Fibroblast of skin of left quadriceps (primary cell): ENCODE data around the gene SEPTIN1.
"Not testable (repeated sequence)": the region's sequence is repeated elsewhere in the genome, so short reads cannot be mapped to it uniquely, and the experiment has no call there.

Experiments used
- DNase-seq, 2 experiments: peaks; one replicate each; pipeline ENCODE4 v3.0.0-alpha.2; 2013; ENCODE audit warnings: low read depth in 2 of 2

The SEPTIN1 gene

DNA sequence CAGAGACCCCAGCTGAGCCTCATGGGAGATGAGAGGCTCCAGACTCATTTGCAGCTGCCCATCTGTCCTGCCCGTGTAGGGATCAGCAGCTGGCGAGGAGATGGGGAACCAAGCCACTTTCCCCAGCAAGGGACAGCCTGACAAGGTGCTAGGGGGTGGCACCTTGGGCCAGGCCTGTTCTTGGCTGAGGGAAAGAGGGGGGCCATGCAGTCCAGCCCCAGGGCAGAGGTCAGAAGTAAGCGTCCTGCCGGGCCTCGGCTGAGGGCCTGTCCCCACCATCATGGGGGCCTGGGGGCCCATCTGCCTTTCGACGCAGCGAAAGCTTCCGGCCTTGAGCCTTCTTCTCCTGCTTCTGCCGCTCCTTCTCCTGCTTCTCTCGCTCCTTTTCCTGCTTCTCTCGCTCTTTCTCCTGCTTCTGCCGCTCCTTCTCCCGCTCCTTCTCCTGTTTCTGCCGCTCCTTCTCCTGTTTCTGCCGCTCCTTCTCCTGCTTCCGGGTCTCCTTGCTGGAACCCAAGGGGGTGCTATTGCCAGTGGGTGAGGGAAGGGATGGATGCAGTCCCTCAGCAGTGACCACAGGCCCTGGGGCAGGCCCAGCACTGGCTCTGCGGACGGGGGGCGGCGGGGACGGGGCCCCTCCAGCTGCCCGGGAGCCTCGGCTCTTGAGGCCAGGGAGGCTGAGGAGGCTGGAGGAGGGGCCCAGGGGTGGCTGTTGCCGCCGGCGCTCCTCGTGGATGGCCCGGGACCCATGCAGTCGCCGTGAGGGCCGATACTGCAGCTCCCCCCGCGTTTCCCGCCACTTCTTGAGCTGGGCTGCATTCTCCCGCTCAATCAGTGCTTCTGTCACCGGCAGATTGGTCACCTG, 24.4 kb downstream of the SEPTIN1 start:
- DNase-seq = no peak

DNA sequence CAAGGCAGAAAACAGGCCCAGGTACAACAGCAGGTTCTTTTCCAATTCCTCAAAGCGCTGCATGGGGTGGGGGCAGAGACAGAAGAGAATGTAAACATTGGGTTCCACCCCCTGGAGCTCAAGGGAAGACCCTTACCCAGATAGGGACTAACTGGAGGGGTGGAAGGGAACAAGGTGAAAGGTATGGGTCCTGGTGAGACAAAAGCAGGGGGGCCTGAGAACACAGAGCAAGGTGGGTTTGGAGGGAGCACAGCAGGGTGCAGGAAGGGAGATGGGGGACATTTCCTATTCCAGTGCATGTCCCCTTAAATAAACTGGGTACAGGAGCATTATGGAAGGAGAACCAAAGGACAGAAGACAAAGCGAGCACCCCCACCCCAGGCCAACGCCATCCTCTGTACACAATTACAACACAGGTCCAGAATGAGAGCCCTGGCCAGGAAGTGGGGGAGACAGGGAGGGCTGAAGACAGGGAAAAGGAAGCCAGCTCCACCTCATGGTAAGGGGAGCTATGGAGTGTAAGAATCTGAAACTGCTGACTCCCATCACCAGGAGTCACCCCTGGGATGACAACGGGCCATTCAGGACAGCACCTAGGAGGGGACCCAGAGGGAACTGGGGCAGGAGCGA, 25.2 kb downstream of the SEPTIN1 start:
- no peak for DNase-seq

DNA sequence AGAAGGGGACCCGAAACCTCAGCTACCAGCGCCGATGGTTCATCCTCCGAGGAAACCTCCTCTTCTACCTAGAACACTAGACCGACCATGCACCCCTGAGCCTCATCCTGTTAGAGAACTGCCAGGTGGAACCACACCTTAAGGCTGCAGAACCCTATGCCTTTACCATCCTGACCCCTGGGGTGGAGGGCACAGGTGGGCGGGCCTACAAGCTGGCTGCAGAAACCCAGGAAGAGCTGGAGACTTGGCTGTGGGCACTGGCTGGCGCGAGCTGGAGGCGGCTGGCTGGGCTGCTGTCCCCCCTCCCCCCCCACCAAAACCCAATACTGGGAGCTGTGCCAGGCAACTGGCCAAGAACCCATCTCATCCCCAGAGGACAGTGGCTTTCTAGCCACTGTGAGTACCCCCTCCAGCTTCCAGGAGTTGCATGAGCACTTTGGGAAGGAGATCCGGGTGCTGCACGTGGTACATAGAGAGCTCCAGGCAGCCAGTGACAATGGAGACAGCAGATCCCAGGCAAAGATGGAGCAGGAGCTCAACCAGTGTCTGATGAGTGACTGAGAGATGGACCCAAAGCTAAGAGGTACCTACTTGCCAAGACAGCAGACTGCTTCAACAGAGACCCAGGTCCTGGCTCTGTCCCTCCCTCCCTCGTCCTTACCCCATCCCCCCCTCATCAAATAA, 25.8 kb downstream of the SEPTIN1 start:
- DNase-seq = no peak

DNA sequence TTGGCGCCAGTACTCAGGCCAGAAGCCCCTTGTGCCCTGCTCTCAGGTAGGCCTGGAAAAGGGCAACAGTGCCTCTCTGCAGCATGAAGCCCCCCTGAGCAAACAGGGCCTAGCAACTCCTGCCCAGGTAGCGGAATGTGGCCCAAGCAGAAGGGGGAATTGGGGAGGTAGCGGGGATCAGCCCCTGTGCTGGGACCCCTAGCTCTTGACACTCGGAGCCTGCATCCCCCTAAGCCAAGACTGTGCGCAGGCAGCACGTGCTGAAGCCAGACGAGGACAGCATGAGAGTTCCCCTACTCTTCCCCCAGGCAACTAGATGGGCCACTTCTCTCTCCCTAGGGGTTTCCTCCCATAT, 26.4 kb downstream of the SEPTIN1 start:
- DNase-seq = no peak

DNA sequence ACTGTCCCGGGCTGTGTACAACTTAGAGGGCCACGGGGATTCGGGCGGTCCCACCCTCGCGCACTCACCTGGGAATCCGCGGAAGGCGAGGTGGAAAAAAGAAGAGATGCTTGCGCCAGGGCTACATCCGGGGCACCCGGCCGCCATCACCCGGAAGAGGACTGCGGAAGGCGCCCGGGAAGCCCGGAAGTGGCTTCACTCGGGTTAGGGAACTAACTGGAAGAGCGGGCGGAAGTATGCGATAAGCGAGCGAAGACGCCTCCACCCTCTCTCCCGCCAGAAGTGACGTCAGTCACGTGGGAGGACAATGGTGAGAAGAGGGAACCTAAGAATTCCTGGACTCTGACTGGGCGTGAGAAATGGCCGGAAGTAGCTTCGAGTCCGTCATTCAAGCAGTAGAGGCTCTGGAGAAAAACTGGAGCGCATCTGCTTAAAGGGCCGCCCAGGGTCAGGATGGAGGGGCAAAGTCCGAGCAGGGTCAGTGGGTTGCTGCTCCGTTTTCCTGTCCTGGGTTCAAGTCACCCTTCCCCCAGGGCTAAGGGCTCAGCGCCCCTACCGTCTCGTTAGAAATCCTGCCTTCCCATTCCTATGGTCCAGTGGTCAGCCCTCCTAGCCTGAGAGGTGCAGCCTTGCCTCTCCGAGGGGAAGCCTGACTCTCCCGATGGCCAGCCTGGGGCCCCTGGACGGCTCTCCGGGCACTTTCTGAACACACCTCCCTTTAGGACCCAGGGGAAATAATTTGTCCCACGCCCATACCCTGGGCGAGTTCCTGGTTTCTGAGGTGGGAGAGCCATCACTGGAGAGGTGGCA, 27.0 kb downstream of the SEPTIN1 start, which contains the start of gene CD2BP2:
Gene CD2BP2, minus strand, starts transcription at position 165 of the 810 bp plus-strand sequence. CDS start 627 bp downstream, outside the sequence.
- DNase-seq = peak; percentile 99

DNA sequence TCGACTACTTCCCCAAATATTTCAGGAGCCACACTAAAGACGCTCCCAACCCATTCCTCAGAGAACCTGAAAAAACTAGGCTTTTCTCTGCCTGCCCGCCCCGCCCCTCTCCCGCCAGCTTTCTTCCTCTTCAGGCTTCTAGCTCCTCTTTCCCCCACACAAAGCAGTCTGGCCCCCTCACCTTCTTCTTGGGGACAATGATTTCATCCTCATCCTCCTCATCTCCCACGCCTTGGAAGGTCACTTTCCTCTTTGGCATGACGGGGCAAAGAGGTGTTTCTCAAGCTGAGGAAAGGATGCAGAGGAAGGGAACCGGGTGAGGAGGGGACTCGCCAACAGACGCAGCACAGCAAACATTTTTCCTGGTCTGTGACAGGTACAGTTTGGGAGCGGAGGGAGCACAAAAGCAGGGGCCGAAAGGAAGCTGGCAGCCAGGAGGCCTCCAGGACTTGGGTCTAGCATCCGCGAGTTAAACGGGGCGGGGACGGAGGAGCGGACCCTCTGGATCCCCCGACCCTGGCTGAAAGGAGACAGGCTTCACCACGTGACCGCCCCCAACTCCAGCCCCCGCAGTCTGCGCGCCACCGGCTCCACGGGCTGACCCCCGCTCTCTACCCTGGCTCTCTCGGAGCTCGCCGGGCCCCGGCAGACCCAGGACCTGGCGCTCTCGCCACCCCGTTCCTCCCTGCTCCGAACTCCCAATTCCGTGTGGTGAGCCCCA, 27.8 kb downstream of the SEPTIN1 start:
- no peak for DNase-seq

DNA sequence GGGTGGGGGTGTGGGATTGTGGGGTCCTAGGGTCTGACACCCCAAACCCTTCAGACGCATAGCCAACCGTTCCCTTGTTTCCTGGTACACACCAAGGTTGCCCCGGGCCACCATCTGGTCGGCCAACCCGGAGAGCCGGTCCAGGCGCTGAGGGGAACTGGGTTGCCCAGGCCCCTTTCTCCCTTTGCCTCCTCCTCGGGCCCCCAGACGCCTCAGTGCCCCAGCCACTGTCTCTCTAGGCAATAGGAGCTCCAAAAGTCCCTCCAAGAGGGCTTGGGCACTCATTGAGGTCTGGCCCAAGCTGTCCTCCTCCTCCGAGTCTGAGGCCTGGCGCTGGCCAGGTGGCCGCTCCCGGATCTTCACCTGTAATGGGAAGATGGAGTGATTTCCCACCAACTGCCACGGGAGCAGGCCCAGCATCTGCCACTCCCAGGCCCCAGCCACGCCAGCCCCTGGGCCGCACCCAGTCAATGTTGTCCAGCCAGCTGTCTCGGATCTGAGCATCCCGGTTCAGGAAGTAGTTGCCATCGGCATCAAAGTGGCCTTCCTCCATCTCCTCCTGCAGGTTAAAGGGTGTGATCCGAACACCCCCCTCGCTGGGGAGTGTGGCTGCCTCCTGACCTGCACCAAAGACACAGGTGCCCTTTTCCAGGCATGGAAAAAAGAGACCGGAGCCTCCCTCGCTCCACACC, 28.8 kb downstream of the SEPTIN1 start:
- no peak for DNase-seq

DNA sequence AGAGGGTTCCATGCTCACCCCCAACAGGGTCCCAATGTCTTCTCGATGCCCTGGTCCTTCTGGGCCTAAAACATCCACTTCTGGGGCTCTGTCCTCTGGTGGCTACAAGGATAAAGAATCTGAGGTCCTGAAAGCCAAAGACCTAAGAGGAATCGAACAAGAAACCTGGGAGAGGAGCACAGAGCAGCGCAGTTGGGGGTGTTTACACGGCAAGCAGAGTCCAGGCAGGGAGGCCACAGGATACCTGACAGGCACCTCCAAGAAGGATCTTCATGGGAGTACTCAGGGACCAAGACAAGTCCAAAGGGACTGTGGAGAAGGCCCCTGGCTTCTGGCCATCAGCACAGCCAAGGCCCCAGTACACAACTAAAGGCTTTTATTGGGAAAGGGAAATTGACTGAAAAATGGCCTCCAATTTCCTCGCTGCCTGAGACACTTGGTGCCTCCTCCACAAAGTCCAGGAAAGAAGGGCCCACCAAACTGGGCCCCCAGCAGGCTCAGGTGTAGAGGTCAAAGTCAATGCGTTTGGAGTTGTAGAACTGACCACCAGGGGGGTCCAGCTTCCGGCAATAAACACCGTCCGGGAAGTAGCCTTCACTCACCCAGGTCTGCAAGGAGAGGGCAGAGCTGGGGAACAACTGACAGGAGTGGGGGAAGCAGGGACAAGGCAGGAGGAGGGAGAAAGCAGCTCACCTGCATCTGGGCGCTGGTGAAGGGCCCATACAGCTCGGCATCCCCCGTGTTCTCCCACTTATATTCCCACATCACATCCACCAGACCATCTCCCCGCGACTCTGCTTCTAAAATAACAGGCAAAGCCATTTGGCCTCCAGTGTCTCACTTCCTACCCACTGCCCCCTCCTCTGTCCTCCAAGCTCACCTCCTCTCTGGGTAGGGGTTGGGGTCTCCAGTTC, 29.6 kb downstream of the SEPTIN1 start:
- DNase-seq = no peak

DNA sequence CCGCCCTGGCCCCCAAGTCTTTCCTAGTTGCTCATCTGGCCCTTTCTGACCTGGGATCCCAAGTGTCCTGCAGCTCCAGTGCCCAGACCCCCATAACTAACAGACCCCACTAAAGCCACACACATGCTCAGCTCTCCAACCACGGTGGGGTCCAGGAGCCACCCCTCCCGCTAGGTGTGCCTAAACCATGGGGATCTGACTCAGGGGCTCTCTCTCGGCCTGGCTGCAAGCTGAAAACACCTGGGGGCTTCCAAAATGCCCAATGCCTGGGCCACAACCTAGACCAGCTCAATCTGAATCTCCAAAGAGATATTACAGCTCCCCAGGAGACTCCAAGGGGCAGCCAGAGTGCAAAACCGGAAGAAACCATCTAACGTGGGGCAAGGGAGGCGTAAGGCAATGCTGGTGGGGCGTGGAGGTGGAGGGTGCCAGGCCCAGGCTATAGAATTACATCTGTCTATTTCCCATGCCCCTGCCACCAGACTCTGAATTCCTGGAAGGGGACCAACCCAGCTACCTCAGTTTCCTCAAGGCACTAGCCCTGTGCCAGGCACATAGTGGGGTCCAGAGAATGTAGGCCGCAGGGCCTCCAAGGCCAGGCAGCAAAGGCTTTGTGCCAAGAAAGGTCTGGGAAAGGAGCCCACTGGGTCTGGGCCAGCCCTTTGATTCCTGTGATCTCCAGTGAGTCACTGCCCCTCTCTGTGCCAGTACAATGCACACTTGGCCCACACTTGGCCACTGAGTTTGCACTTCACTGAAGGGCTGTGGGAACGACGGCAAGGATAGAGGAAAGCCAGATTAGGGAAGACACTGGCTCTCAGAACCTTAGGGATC, 30.6 kb downstream of the SEPTIN1 start:
- DNase-seq = peak in 1 of 2 experiments; percentile 19

DNA sequence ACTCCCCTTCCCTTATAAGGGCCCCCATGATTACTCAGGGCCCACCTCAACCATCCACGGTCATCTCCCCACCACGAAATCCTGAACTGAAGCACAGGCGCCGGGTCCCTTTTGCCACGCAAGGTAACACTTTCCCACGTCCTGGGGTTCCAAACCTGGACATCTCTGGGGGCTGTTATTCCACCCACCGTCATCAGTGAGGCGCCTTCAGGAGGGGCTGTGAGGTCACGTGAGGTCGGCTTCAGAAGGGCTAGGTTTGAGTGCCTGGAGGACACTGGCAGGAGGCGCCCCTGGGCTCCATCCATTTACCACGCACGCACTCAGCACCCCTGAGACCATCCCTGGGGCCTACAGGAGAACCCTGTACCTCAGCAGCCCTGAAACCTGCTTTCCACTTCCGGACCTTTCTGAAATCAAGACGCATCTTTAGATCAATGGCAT, 31.3 kb downstream of the SEPTIN1 start:
- DNase-seq = no peak

DNA sequence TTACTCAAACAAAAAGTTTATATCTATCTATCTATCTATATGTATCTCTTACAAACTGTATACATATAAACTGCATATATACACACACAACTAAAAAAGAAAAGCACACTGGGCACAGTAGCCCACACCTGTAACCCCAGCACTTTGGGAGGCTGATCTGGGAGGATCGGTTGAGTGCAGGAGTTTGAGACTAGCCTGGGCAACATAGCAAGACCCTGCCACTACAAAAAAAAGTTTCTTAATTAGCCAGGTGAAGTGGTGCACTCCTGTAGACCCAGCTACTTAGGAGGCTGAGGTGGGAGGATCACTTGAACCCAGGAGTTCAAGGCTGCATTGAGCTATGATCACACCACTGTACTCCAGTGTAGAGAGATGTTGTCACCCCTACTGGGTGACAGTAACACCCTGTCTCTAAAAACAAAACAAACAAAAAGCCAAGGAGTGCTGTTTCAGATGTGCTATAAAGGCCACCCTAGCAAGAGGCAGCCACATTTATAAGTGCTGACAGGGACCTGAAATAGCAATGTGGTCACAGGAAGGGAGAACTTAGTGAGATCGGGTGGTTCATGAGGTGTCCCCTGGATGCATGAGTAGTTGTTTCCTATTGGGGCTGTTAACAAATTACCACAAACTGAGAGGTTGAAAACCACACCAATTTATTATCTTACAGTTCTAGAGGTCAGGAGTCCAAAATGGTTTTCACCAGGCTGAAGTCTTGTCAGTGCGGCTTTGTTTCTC, 32.1 kb downstream of the SEPTIN1 start:
- DNase-seq = no peak

DNA sequence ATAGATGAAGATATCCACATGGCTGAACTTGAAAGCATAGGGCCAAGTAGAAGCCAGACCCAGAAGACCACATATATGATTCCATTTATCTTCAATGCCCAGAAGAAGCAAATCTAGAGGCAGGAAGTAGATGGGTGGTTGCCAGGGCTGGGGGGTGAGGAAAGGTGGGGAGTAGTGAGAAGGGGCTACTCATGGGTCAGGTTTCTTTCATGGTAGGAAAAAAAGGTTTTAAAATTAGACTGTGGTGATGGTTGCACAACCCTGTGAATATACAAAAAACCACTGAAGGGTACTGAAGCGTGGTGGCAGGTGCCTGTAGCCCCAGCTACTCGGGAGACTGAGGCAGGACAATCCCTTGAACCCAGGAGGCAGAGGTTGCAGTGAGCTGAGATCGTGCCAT, 32.7 kb downstream of the SEPTIN1 start:
- no peak for DNase-seq

DNA sequence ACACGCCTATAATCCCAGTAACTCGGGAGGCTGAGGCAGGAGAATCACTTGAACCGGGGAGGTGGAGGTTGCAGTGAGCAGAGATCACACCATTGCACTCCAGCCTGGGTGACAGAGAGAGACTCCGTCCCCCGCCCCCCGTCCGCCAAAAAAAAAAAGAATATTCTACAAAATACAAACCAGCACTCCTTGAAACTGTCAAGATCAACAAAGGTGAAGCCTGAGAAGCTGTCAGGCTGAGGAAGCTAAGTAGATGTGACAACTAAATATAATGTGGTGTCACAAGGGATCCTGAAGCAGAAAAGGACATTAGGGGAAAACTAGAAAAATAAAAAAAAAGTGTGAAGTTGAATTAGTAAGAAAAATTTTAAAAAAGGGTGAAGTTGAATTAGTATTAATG, 33.4 kb downstream of the SEPTIN1 start:
- DNase-seq = no peak

DNA sequence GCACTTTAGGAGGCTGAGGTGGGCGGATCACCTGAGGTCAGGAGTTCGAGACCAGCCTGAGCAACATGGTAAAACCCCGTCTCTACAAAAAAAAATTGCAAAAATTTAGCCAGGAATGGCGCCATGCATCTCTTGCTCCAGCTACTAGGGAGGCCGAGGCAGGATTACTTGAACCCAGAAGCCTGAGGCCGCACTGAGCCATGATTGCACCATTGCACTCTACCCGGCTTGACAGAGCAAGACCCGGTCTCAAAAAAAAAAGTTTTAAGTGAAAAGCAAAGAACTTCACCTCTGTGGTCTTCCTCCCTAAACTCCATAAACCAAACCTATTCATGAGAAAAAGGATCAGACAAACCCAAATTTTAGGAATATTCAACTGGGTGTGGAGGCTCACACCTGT, 34.2 kb downstream of the SEPTIN1 start:
- DNase-seq = no peak

DNA sequence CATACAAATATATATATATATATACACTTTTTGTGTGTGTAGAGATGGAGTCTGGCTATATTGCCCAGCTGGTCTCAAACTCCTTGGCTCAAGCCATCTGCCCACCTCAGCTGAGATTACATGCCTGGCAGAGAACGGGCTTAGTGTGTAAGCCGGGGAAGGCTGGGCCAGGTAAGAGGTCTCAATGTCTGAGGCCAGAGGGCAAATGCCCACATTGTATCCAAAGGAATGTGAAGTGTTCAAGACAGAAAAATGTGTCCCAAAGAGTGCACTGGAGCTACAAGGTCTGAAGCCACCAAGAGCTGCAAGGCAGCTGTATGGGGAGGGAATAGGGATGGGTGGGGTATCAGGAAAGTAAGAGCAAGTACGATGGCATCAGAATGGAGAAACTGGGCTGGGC, 36.1 kb downstream of the SEPTIN1 start:
- DNase-seq = no peak

DNA sequence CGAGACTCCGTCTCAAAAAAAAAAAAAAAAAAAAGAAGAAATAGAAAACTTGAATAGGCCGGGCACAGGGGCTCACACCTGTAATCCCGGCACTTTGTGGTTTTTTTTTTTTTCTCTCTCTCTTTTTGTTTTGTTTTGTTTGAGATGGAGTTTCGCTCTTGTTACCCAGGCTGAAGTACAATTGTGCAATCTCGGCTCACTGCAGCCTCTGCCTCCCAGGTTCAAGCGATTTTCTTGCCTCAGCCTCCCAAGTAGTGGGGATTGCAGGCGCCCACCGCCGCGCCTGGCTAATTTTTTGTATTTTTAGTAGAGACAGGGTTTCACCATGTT, 38.9 kb downstream of the SEPTIN1 start:
- DNase-seq = not testable (repeated sequence)

DNA sequence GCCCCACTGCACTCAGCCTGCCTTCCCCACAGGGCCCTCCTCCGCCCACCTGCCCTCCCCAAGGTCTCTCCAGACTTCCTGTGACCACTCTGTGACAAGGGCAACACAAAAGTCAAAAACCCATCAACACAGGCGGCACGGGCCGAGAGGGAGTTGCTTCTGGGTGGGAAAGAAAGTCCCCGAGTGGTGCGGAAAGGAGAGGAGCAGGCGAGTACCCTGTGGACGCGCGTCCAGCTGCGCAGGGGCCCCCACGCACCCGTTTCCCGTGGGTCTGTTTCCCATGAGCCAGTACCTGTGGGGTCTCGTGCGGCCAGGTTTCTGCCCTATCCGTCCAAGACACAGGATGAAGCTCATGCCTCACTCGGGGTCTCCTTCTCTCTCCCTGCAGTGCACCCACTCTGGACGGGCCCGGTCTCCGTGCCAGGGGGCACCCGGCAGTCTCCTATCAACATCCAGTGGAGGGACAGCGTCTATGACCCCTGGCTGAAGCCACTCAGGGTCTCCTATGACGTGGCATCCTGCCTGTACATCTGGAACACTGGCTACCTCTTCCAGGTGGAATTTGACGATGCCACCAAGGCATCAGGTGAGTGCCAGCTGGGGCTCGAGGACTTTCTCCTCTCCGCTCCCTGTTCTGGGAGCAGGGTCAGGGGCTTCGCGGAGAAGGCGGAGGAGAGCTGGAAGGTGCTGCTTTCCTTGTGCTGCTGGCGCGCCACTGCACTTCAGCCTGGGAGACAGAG, 39.4 kb downstream of the SEPTIN1 start:
- DNase-seq = no peak
